ENCODE data around the gene ISG15.

GRCh38 chr1:1058921-1059493, 45.7 kb downstream of the ISG15 start:
- TF ChIP-seq, protein P1, sequence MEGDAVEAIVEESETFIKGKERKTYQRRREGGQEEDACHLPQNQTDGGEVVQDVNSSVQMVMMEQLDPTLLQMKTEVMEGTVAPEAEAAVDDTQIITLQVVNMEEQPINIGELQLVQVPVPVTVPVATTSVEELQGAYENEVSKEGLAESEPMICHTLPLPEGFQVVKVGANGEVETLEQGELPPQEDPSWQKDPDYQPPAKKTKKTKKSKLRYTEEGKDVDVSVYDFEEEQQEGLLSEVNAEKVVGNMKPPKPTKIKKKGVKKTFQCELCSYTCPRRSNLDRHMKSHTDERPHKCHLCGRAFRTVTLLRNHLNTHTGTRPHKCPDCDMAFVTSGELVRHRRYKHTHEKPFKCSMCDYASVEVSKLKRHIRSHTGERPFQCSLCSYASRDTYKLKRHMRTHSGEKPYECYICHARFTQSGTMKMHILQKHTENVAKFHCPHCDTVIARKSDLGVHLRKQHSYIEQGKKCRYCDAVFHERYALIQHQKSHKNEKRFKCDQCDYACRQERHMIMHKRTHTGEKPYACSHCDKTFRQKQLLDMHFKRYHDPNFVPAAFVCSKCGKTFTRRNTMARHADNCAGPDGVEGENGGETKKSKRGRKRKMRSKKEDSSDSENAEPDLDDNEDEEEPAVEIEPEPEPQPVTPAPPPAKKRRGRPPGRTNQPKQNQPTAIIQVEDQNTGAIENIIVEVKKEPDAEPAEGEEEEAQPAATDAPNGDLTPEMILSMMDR (IDR thresholded peaks at IDR 0.05; ENCODE audit: low read length), result peak; percentile 63
- TF ChIP-seq EZH2 (IDR thresholded peaks at IDR 0.05; ENCODE audit: borderline replicate concordance, low read length), result no peak
